Activated CD8-positive, alpha-beta memory T cell treated with anti-CD3 and anti-CD28 coated beads, Interleukin-2, amount 50 U/mL, for 1 hour (primary cell): ENCODE data around the gene TFPI2.

ENCODE experiments used
- DNase-seq: peaks from one replicate; pipeline ENCODE4 v3.0.0-alpha.2; 2020; ENCODE audit errors: extremely low read depth

Gene TFPI2

GRCh38 chr7:93906267-93906666 is 15.7 kb upstream of the TFPI2 start, which contains the start of gene GNGT1:
TSS of gene GNGT1 (plus strand) at chr7:93906567. CDS start at chr7:93906747, 180 bp downstream.
- DNase-seq: no peak

GRCh38 chr7:93902777-93903423 is 12.3 kb upstream of the TFPI2 start:
- no peak for DNase-seq

DNA sequence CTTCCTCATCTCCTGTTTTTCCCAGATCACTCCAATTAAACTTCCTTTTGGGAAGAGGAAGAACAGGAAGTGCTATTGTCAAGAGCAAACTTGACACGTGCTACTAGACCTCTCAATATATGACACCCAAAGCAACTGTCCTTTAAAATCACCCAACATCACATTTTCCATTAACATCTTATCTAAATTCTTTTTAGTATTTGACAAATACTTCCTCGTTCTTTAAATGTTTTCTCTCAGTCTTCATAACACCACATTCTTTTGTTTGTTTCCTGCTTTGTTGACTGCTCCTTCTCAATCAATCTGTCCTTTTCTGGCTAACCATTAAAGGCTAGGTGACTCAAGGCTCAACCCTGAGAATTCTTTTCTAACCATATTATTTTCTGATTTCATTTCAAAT is 7.1 kb upstream of the TFPI2 start:
- DNase-seq: no peak

DNA sequence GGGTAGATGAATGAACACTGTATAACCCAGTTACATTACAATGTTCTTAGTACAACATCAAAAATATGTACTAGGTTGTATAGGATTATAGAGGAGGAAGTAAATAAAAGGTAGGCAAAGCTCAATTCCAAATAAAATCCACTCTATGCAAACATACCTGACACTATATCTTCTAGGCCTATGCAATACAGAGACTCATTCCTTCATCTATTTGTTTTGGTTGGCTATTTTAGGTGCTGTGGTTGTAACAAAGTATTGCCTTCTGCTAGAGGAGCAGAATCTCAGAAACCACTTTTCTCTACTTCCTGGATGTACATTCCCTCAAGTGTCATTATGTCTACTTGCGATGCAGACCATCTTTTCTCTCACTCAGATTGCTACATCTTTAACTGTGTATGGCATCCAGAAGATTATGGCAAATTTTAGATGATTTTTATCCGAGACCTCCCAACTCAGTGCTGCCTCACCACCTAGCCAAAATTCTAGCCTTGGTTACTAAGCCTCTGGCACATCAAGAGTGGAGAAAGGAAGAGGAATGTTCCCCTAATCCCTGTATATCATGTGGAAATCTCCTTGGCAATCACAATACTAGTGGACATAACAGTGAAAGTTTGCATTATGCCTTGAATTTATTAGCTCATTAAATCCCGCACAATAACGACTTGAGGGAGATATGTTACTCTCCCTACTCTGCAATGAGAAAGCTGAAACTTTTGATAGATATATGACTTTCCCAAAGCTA is 5.5 kb upstream of the TFPI2 start:
- DNase-seq: no peak

DNA sequence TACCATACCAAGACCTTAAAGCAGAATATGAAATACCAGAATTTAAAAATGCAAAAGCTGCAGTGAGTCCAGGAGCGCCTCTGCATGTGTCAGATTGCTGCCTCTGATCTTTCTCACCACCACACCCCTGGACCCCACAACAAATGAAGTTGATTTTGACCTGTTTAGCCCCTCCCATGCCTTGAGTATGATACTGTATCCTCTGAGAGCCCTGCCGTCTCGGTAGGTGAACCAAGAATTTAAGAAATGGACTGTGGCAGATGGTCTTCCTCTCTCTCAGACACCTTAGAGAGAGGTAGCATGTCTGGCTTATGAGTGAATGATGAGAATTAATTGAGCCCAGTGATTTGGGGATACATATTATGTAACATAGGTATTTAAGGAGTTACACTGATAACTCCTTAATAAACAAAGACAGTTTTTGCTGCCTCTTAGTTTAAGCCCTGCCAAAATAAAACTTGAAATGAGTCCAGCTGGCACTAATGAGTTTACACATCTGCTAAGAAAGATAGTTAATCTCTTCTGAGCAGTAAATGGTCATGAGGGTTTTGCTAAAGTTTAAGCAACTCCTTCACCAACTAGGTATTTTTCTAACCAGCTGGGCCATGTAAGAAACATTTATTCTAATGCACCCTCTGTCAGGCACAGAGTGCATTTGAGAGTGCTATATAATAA is 4.5 kb upstream of the TFPI2 start:
- no peak for DNase-seq

DNA sequence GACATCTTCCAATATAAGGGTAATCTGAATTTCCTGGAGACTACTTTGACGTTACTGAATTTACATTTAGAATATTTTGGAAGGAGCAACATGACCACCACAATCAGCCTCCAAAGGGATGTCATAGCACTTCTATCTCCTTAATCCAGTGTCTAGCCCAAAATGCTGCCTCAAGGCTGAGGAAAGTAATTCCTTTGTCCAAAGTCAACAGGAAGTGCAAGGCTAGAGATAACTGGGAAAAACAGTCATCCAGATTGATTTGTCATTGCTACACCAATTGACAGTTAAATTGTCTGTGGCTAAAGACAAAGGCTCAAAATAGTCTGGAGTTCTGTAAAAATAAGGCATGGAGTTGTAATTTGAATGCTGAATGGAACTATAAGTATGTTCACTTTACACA is 3.9 kb upstream of the TFPI2 start:
- DNase-seq: no peak

DNA sequence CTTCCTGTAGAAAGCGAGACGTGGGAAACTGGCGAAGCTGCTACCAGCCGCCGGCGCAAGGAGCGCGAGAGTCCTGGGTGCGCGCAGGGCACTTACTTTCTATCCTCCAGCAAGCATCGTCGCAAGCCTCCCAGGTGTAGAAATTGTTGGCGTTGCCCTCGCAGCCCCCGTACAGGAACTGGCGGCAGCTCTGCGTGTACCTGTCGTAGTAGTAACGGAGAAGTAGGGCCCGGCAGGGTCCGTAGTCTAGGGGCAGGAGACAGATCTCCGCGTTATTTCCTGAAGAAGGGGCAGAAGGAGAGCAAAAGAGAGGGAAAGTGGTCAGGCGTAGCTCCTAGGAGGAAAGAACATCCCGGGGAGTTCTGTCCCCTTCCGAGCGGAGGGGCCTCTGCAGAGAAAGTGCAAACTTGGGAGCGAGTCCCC is 501 bp downstream of the TFPI2 start:
- no peak for DNase-seq

DNA sequence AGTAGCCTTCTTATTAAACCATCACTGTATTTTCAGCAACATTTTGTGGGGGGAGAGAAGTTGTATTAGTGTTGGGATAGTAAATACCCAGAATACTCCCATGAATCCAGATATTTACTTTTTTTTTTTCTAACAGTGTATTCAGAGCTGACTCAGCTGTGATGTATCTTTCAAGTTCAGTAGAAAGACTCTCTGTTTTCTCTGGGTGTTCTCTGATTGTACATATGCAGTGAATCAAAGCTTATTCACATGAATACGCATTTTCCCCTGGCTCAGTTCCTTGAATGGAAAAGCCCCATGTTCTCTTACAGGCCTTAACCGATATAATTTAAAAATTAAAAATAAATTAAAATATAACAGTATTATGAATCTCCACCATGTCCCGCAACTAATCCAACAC is 1.3 kb downstream of the TFPI2 start:
- DNase-seq: no peak

DNA sequence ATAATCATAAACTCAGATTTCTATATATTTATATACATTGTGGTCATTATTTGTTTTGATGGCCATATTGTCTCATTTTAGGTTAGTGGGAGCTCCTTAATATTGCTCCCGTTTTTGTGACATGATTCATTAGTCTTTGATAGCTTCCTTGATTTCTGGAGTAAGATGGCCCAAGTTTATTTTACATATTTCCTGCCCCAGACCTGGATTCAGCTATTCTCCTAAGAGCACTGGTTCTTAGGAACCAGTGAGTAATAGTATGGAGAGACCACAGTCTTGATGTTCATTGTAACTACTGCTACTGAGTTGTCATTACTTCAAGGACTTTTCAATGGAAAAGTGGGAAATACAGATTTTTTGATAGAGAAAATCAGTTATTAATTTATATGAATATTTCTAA is 6.0 kb downstream of the TFPI2 start:
- DNase-seq: no peak

DNA sequence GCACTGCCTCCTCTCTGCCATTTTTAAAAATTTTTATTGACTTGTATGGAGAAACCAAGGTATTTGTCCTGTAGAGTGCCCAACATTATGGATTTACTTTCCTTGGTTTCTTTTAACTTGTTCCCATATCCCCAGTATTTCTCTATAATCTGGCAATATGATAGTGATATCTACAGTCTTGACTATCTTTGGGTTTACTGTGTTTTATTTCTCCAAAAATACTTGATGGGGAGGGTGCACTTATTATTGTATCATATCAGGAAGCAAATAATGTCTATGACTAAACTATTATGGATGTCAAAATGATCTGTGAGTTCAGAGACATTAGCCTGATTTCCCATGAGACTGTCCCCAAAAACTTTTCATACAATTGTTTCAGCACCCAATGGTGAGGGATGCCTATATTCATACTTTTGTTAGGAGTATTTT is 6.6 kb downstream of the TFPI2 start:
- DNase-seq: no peak

GRCh38 chr7:93883078-93883916 is 7.3 kb downstream of the TFPI2 start:
- DNase-seq: no peak

DNA sequence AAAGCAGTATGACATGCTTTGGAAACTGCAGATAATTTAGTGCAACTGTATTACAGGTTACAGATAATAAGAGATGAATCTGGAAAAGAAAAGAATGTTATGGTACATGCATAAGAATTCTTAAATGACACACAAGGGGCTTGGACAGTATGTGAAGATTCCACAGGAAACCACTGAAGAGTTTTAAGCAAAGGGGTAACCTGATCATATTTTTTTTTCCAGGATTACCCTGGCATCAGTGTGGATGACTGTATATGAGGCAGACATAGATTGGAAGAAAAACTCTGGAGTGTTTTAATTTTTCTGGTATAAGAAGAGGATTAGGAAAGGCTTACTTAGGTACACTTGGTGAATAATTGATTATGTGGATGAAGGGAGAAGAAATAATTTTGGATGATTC is 8.1 kb downstream of the TFPI2 start:
- DNase-seq: no peak

DNA sequence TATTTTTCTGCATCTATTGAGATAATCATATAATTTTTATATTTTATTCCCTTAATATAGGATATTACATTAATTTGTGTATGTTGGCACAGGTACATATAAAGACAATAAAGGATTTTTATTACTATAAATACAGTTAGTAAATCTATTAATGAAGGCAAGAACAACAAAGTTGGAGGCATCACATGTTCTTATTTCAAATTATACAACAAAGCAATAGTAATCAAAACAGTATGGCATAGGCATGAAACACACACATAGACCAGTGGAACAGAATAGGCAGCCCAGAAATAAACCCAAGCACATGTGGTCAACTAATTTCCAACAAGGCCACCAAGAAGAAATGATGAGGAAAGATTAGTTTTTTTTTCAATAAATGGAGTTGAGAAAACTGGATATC is 11.2 kb downstream of the TFPI2 start:
- no peak for DNase-seq

GRCh38 chr7:93877742-93878141 is 12.8 kb downstream of the TFPI2 start:
- DNase-seq: no peak

DNA sequence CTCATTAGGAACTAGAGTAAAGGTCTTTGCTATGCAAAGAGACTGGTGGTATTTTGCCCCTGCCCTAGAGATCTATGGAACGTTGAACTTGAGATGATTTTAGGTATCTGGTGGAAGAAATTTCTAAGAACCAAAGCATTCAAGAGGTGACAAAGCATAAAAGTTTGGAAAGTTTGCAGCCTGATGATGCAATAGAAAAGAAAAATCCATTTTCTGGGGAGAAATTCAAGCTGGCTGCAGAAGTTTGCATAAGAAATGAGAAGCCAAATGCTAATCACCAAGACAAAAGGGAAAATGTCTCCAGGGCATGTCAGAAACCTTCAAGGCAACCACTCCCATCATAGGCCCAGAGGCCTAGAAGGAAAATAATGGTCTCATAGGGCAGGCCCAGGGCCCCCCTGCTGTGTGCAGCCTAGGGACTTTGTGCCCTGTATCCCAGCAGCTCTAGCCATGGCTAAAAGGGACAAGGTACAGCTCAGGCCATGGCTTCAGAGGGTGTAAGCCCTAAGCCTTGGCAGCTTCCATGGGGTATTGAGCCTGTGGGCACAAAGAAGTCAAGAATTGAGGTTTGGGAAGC is 16.5 kb downstream of the TFPI2 start:
- no peak for DNase-seq

- no peak for DNase-seq
These were observed 23.7 kb downstream of the TFPI2 start for GRCh38 chr7:93866886-93867285.

- DNase-seq: no peak
These were observed 27.9 kb downstream of the TFPI2 start for GRCh38 chr7:93862651-93863050.

DNA sequence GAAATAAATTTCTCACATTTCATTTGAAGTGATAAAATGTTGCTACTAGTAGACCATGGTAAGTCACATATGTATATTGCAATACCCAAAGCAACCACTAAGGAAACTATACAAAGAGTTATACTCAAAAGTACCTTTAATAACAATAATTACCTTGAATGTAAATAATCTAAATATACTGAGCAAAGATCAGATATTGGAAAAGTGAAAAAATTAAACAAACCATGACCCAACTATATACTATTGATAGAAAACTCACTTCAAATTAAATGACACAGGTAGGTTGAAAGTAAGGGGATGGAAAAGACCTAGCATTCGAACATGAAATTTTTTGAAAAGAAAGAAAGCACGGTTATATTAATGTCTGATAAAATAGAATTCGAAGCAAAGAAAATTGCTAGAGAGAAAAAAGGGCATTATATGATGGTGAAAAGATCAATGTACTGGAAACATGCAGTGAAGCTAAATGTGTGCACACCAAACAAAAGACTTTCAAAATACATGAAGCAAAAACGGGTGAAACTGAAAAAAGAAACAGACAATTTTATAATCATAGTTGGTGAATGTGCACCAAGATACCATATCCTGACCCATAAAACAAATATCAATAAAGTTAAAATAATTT is 29.1 kb downstream of the TFPI2 start:
- no peak for DNase-seq

DNA sequence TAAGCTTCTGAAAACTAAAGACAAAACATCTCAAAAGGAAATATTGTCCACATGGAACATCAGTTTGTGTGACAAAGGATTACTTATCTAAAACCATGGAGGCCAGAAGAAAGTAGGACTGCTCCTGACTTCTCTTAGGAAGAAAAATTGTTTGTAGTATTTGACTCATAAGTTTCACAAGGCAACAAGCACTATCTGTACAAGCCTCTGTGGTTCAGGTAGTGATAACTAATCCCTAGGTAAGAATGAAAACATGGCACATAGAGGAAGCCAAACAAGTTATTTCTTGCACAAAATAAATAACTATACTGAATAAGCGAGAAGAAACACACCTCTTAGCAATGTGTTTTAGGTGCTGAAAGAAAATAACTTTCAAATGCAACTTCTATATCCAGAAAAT is 30.3 kb downstream of the TFPI2 start:
- DNase-seq: no peak

DNA sequence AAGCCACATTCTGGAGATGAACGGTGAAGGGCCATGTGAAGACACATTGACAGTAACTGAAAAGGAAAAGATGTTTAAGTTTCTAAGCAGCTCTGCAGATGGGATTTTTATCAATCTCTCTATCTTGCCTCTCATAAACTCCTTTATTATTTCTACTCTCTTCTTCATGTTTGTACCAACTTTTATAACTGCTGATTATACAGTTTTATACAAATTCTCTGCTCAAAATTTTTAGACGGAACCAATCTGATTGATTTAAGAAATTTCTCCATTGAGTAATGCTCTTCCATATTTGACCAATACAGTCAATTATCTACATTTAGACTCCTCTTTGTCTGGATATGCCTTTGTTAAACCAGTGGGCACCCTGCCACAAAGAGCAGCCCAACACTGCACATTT is 31.7 kb downstream of the TFPI2 start:
- DNase-seq: no peak

GRCh38 chr7:93856323-93856722 is 34.2 kb downstream of the TFPI2 start:
- DNase-seq: no peak
